Retinal pigment epithelial cell (primary cell): ENCODE results near the gene NPAS3.

Source experiments
- DNase-seq: peaks from one replicate; pipeline ENCODE4 v3.0.0-alpha.2; 2010; ENCODE audit warnings: low read depth
- H3K4me3 ChIP-seq: 2 replicates; pipeline ENCODE4 v1.5.1; 2011; ENCODE audit warnings: mild to moderate bottlenecking, low read length, control low read depth, moderate library complexity
- TF ChIP-seq, protein P1 (sequence below): conservative IDR thresholded peaks from 2 replicates; pipeline ENCODE4 v1.5.1; 2011; ENCODE audit warnings: low read depth, low read length, control low read depth, inconsistent platforms

The NPAS3 gene

GRCh38 chr14:33123281-33123680 is 184.6 kb downstream of the NPAS3 start:
- no peak for DNase-seq
- TF ChIP-seq, protein P1, sequence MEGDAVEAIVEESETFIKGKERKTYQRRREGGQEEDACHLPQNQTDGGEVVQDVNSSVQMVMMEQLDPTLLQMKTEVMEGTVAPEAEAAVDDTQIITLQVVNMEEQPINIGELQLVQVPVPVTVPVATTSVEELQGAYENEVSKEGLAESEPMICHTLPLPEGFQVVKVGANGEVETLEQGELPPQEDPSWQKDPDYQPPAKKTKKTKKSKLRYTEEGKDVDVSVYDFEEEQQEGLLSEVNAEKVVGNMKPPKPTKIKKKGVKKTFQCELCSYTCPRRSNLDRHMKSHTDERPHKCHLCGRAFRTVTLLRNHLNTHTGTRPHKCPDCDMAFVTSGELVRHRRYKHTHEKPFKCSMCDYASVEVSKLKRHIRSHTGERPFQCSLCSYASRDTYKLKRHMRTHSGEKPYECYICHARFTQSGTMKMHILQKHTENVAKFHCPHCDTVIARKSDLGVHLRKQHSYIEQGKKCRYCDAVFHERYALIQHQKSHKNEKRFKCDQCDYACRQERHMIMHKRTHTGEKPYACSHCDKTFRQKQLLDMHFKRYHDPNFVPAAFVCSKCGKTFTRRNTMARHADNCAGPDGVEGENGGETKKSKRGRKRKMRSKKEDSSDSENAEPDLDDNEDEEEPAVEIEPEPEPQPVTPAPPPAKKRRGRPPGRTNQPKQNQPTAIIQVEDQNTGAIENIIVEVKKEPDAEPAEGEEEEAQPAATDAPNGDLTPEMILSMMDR = no peak
- H3K4me3 ChIP-seq = no peak overlapping the region

- no peak for DNase-seq
- H3K4me3 ChIP-seq = no peak overlapping the region
- TF ChIP-seq, protein P1 = no peak
Measured at GRCh38 chr14:33126433-33126832, 187.8 kb downstream of the NPAS3 start.

DNA sequence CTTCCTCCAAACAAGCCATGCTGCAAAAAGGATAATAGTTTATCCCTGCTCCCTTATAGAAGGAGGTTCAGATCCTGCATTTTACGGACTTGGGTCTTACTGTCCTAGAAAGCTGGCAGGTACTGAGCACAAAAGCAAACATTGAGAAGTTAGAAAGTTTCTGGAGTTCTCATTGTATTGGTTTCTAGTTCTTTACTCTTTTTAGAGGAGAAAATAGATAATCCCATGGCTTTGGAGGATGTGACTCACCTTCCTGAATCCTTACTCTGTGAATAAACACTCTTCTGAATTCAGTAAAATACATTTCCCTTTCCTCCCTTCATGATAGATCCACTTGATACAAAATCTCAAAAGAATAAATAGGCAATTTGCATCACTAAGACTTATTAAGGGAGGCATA is 188.9 kb downstream of the NPAS3 start:
- no peak overlapping the region for H3K4me3 ChIP-seq
- DNase-seq = no peak
- TF ChIP-seq, protein P1 = no peak

- no peak for DNase-seq
- TF ChIP-seq, protein P1 = no peak
- H3K4me3 ChIP-seq = no peak overlapping the region
Measured at GRCh38 chr14:33131801-33132200, 193.1 kb downstream of the NPAS3 start.

DNA sequence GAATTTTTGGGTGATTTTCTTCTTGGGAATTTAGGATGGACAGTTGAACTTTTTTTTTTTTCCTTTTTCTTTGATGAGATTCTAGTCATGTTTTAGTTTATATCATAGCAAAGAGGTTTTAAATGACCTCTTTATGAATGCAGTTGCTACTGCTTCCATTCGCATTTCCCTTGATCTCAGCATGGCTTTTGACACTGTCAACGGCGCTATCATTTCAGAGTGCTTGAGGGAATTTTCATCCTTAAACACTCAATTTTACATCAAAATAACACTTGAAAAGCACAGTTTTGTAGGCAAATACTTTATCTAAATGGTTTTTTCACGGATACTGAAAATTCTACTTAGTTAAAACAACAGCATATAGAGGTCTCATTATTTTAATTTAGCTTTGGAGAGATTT is 195.5 kb downstream of the NPAS3 start:
- no peak overlapping the region for H3K4me3 ChIP-seq
- DNase-seq = no peak
- TF ChIP-seq, protein P1 = no peak

- TF ChIP-seq, protein P1 = no peak
- no peak overlapping the region for H3K4me3 ChIP-seq
- DNase-seq = no peak
Measured at GRCh38 chr14:33134975-33135374, 196.3 kb downstream of the NPAS3 start.

DNA sequence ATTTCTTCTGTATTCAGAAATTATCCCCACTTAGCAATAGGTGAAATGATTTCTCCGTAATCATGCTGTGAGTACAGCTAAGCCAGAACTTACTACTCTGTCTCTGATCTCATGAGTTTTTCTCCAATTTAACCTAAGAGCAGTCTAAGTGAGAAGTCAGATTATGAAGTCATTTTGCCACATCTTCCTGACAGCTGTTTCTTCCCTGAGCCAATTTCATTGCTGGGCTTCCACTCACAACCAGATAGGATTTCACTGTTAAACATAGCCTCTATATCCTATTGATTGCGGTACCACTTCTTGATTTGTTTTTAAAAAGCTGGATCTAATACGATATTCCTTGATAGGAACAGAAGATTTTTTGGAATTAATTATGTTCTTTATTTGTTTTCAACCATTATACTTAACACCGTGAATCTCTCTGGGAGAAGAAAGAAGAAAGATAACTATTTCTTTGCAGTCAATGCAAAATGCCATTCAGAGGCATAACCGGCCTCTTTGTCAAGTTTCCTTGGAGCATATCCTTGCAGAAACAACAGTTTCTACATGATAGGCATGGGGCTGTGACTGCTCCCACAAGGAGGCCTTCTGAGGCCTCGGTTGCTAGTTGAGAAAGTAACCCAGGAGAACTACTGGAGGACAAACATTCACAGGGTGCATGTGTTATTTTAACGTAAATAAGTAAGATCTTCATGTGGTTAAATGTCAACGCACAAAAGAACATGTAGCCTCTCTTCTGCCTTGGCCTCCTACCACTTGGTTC is 212.2 kb downstream of the NPAS3 start:
- TF ChIP-seq, protein P1 = no peak
- no peak overlapping the region for H3K4me3 ChIP-seq
- DNase-seq = no peak
